Activated gamma-delta T cell treated with Interleukin-2 at 50 U/mL for 16 hours (primary cell): ENCODE measurements around the gene ZFHX3.
"Not testable (repeated sequence)": the region's sequence is repeated elsewhere in the genome, so short reads cannot be mapped to it uniquely, and the experiment has no call there.

Source experiments
- DNase-seq: peaks from one replicate; pipeline ENCODE4 v3.0.0-alpha.2; 2020

ZFHX3 gene

GRCh38 chr16:72995151-72995881, 52.6 kb downstream of the ZFHX3 start:
- no peak for DNase-seq

- no peak for DNase-seq
Measured at GRCh38 chr16:72992142-72992601, 55.8 kb downstream of the ZFHX3 start.

- no peak for DNase-seq
Measured at GRCh38 chr16:72991644-72992043, 56.3 kb downstream of the ZFHX3 start.

GRCh38 chr16:72991211-72991610, 56.7 kb downstream of the ZFHX3 start:
- no peak for DNase-seq

- no peak for DNase-seq
Measured at GRCh38 chr16:72990571-72990970, 57.4 kb downstream of the ZFHX3 start.

- DNase-seq: no peak
Measured at GRCh38 chr16:72989579-72990551, 58.1 kb downstream of the ZFHX3 start.

GRCh38 chr16:72989203-72989578, 58.7 kb downstream of the ZFHX3 start:
- DNase-seq: not testable (repeated sequence)

GRCh38 chr16:72988569-72988968, 59.4 kb downstream of the ZFHX3 start:
- no peak for DNase-seq

GRCh38 chr16:72987480-72987901, 60.4 kb downstream of the ZFHX3 start:
- no peak for DNase-seq

GRCh38 chr16:72985995-72986394, 61.9 kb downstream of the ZFHX3 start:
- no peak for DNase-seq

- DNase-seq: no peak
Measured at GRCh38 chr16:72985148-72985941, 62.6 kb downstream of the ZFHX3 start.

- no peak for DNase-seq
Measured at GRCh38 chr16:72983728-72984350, 64.1 kb downstream of the ZFHX3 start.

GRCh38 chr16:72983241-72983640, 64.7 kb downstream of the ZFHX3 start:
- no peak for DNase-seq

- DNase-seq: no peak
Measured at GRCh38 chr16:72979974-72980373, 68.0 kb downstream of the ZFHX3 start.

GRCh38 chr16:72978212-72978611, 69.7 kb downstream of the ZFHX3 start:
- DNase-seq: no peak

GRCh38 chr16:72977127-72977526, 70.8 kb downstream of the ZFHX3 start:
- DNase-seq: no peak

GRCh38 chr16:72976438-72977064, 71.4 kb downstream of the ZFHX3 start:
- no peak for DNase-seq

- DNase-seq: no peak
Measured at GRCh38 chr16:72975809-72976437, 72.0 kb downstream of the ZFHX3 start.

GRCh38 chr16:72974142-72974769, 73.7 kb downstream of the ZFHX3 start:
- no peak for DNase-seq

GRCh38 chr16:72972878-72973571, 74.9 kb downstream of the ZFHX3 start:
- no peak for DNase-seq
